HG03469 (cell line): ENCODE data around the gene SECISBP2.

Experiments used
- ATAC-seq: cut with Tn5 transposase; IDR thresholded peaks from one replicate; pipeline ENCODE4 v1.9.1; 2021; ENCODE audit warnings: mild to moderate bottlenecking, moderate library complexity, moderate number of reproducible peaks; ENCODE audit not compliant: unreplicated experiment

The SECISBP2 gene

DNA sequence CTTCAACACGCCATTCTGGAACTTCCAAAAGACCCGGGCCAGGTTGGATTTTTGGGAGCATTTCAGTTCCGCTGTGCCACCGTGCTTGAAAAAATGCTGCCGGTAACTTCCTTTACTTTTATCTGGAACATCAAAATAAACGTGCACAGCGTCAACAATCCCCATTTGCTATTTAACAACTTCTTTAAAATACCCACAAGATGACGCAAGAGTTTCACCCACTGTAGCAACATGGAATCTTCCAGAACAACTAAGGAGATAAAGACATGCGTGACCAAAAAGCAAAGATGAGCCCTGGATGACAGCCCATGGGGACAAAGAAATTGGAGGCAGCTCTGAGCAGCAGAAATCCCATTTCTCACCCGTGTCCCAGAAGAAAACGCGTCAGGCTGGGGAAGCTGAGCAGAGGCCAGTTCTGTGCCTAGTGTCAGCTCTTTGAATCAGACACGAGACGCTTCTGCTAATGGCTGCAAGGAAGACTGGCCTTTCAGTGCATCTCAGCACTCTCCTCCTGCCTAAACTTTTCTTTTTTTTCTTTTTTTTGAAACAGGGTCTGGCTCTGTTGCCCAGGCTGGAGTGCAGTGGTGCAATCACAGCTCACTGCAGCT lies 61.3 kb downstream of the SECISBP2 start:
- ATAC-seq: no peak

DNA sequence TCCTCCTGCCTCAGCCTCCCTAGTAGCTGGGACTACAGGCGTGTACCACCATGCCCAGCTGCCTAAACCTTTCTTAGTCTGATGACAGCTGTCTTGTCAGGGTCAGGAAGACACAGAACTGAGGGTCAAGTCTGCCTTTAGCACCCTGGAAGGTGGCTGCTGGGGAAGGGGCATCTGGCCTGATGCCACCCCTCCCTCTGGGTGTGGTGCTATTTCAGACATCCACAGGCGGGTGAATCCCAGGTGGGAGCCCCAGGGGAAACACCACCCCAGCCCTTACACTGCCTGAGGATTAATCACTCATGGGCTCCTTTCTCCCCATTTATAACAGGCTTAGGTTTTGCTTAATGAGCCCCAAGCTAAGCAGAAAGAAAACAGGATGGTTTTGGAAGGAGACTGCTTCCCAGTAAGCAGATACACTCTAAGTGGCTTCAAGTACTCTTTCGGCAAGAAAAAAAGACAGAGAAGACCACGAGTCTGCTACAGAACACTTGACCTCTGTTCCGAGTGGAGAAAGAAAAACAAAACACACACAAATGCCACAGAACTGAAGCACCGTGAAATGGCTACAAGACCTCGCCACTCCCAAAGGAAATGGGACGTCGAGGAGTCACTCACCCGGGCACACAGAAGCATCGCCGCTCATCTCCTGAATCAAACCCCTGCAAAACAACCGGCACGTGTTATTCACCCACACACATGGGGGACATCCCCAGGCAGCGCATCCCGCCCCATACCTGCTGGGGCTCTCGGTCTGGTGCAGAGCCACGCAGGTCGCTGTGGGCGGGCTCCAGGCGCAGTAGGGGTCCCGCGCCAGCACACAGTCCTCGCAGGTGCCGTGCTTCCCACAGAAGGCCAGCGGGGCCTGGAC lies 62.4 kb downstream of the SECISBP2 start:
- no peak for ATAC-seq

DNA sequence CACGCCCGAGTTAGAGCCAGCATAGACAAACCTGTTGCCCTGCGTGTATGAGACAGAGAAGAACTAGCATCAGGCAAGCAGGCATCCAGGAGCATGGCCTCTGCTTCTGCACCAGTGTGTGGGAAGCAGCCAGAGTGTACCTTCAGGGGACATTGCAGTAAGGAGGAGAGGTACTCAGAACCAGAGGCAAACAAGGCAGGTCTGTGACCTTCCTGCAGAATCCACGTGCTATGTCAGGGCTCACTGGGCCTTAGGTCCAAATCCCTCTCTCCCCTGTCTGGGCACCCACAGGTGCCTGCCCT lies 63.0 kb downstream of the SECISBP2 start:
- no peak for ATAC-seq

DNA sequence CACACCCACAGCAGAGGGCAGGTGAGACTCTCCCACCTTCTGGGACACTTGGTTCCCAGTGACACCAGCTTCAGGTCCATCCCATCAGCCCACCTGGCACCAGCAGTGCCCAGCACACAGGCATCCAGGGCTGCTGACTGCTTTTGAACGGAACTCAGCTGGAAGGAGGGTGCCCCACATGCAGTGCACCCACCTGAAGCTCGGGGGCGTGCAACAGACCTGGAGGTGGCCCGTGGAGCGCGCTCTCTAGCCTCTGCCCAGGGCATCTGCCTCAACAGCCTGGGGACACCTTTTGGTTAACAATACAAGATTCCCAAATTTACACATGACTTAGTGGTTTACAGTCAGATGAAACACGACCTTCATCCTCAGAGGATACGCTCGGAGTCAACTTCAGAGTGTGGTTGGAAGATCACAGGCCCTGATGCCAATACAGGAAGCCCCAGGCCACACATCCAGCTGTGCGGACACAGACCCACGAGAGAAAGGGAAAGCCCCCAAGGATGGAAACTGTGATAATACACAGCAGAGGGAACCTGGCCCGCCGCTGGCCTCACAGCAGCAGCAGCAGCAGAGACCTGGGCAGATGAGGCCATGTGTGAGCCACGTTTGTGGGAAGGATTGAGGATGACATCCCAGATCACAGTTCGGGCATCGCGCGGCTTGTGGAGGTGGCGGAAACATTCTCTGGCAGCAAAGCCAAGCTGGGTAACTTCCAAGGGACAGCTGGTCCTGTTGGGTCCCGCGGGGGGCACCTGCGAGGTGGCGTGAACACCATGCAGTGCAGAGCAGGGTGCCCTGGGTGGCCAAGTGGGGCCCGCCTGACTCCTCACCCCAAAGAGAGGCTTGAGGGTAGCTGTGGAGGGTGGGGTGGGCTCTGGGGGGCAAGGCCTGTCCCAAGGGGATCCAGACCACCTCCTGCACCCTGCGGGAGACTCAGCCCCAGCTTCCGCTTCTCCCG lies 64.0 kb downstream of the SECISBP2 start:
- ATAC-seq: no peak

DNA sequence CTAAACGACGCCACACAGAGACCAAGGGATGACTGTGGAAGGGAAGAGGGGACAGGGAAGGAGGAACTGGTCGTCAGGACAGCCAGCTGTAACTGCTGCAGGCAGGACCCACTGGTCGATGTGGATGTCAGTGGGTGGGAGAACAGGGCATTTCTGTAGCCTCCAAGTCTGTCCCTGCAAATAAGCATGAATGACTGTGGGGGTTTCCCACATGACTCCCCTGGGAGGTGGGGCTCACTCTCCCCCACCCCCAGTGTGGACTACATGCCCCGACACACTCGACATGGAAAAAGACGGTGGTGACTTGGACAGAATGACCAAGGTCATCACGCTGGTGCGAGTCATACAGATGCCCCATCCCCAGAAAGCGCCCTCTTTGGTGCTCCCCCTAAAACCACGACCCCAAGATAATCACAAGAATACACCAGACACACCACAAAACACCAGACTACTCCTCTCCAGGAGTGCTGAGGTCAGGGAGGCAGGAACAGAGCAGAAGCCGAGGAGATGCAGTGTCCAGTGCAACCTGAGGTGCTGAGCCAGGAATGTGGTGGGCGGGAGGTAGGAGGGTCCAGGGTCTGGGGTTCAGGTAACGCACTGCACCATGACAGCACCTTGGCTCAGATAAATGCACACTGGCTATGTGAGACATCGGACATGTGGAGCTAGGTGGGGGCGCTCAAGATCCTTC lies 64.9 kb downstream of the SECISBP2 start:
- ATAC-seq: no peak

DNA sequence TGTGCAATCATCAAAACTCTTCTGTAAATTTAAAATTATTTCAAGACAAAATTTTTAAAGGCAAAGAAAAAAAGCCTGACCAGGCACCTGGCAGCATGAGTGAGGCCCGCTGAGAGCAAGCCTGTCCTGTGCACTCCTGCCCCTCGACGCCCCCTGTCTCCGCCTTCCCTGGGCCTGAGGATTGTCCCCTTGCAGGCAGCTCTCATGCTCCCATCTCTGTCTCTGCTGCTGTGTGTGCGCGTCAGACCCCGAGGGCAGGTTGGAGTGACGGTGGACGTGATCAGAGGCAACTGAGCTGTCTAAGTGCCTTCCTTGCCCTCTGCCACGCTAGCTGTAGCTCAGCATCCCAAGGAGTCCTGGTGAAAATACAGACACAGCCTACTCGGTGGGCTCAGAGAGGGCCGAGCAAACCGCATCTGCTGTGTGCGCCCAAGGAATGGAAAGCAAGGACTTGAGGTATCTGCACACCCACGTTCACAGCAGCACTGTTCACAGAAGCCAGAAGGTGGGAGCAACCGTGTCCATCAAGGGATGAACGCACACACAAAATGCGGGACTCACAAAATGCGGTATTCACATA lies 65.5 kb downstream of the SECISBP2 start:
- ATAC-seq: no peak

DNA sequence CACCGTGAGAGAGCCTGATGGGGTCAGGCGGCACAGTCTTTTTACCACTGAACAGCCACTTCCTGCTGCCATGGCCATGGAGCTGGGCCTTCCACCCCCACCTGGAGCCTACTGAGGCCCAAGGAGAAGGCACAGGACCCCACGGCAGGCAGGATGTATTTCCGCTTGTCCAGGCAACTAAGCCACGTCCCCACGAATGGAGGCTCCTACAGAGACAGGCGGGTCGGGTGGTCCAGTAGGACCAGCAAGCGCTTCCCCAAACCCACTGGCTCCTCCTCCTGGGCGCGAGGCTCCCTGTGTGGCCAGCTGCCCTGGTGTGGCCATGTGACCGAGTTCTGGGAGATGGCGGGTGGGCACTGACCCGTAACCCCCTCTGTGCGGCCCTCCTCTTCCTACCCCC lies 66.5 kb downstream of the SECISBP2 start:
- no peak for ATAC-seq

DNA sequence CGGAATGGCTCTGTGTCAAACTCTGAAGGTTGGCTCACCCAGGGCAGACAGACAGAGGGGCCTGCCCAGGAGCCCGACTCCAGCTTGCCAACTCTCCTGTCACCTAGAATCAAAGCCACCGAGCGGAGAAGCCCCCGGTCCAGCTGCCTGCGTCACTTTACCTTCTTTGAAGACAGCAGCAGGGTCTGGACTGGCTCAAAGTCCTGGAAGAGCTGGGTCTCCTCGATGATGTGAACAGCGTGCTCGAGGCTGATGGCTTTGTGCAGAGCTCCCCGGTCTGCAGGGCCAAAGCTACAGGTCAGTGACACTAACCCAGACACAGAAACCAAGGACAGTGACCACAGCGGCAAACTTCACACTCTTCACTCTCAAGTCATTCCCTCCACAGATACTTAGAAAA lies 67.9 kb downstream of the SECISBP2 start:
- no peak for ATAC-seq

DNA sequence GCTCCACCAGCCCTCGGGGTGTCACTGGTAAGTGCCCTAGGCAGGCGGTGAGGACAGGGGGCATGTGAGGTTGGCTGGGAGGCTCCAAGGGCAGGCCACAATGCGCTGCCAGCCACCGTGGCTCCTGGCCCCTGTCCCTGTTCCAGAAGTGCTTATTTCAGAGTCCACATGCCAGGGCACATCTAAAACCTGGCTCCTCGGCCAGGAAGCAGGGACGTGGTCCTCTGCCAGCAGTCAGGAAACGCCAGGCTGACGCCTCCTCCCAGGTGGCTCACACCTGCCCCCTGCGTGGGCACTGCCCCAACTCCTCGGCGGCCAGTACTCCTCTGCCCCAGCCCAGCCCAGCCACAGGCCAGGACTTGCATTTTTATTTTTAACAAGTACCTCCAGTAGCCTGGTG lies 68.5 kb downstream of the SECISBP2 start:
- no peak for ATAC-seq

DNA sequence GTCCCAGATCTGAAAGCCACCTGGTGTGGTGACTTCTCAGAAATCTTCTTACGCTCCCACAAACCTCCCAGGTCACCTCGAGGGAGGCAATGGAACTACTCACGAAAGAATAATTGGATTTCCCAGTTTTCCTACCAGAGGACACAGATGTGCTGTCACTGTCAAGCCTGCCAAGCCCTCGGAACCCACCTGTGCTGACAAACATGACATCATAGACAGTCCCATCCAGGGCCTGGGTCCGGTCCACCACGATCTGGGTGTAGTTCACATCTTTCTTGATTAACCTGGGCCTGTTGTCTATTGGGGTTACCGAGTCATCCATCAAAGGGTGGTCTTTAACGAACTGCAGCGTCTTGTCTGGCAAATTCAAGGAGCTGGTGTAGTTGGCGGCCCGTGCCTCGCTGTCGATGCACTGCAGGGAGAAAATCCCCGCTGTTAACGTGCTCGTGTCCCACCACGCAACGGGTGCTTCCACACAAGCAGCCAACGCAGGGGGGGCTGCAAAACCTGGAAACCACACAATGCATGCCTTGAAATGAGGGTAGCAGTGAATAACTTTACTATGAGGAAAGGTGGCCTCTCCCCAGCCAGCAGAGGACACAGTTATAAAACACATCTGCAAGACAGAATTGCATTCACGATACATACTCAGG lies 69.0 kb downstream of the SECISBP2 start:
- ATAC-seq: no peak

DNA sequence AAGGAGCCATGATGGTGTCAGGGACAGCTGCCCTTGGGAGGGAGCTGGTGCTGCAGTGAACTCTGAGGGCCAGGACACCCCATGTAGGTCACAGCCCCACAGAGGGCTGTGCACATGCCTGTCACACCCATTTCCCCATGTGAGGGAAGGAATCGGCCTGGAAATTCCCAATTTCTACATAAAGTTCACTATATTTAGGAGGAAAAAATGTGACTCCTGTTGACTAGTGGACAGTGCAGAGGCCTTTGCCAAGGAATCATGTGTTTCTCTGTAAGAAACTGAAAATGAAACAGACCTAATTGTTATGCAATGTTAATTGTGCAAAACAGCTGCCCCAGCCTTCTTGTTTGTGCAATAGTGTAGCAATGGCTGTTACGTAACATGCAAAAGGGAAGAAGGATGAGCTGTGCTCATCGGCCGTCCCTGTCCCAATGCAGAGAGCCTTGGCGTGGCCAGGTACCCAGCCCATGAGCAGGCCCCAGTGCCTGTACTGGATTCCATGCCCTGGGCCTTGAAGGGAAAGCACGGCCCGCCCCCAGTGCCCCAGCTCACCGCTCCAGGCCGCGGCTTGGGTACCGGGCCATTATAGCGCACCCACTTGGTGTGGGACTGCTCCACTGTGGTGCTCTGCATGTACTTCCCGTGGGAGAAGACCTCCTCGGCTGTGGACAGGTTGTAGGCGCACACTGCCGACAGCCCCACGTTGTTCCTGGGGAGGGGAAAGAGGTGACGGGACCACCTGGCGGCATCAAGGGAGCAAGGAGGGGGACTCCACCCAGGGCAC lies 70.0 kb downstream of the SECISBP2 start:
- no peak for ATAC-seq

DNA sequence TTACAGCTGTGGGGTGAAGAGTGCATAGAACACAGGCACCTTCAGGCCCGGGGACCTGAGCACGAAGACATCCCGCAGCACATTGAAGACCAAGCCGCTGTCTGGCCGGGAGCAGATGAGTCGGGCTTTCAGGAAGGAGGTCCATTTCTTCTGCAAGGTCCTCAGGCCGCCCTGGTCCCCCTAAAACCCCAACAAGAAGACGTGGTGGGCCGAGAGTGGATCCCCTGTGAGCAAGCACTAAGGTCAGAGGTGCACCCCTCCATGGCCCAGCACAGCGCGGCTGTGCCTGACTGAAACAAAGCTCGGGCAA lies 70.5 kb downstream of the SECISBP2 start:
- ATAC-seq: no peak

DNA sequence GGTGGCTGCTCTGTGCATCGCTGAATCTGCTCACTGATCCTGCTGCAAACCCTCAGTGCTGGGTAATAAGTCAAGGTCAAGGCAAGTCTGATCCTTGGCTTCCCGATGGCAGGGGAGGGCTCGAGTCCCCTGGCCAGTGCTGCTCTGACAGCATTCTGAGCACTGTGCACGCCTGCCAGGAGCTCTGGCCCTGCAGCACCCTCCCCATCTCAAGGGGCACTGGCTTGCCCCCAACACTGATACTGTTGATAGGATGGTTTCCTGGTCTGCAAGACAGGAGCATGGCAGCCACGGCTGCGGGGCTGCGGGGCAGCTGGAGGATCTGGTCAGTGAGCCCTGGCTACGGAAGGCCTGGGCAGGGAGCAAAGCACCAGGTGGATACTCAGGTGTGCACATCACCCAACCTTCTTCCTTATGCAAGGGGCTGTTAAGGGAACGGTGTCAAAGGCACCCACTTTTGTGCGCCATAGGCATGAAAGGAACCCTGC lies 71.8 kb downstream of the SECISBP2 start:
- no peak for ATAC-seq

DNA sequence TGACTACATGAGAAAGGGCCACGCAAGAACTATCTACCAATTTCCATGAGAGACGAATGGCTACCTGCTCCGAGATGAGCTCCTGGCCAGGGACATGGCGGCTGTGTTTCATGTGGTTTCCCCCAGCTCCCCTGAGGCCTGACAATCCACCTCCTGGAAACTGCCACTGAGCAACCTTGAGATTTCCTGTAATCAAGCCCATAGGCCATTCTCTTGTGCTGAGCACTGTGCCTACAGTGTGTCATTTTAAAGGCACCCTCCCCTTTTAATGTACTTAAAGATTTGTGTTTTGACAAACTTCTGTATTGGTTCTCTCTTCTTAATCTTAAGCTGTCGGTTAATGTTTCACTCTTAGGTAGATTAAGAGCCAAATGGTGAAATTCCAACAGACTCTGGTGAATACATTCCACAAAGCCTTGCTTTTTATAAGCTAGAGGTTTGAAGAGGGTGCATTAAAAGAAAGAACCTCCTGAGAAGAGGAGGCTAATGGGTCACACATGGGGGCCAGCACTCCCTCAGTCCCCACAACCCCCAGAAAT lies 72.3 kb downstream of the SECISBP2 start:
- no peak for ATAC-seq

DNA sequence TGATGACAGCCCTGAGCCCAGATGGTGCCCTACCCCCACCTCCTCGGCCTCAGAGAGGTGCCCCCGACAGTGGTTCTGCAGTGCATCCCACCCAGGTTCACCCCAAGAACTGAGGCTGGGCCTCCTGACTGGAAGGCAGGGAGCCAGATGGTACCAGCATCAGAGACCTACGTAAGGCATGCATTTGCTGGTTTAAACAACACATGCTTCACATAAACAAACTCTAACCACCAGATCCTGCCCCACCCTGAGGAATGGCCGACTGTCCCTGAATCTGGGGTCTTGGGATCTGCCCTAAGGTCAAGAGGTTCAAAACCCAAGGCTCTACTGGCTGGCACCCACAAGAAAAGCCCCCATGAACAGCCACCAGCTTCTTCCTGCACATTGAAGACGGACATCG lies 73.3 kb downstream of the SECISBP2 start:
- ATAC-seq: no peak

DNA sequence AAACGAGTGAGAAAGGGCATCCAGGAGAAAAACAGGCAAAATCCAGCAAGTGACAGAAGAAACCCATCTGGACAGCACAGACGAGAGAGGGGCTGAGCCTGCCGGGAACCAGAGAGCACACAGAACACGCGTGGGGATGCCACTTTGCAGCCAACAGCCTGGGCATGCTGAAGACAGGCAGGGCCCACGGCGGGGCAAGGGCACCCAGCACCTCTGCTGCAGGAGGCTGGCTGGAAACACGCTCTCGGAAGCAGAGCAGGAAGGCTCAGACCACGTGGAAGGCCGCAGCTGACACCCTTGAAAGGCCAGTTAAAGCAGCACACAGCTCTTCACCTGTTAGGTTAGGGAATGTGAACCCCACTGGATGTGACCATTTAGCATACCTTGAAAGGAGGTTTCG lies 76.1 kb downstream of the SECISBP2 start:
- no peak for ATAC-seq

DNA sequence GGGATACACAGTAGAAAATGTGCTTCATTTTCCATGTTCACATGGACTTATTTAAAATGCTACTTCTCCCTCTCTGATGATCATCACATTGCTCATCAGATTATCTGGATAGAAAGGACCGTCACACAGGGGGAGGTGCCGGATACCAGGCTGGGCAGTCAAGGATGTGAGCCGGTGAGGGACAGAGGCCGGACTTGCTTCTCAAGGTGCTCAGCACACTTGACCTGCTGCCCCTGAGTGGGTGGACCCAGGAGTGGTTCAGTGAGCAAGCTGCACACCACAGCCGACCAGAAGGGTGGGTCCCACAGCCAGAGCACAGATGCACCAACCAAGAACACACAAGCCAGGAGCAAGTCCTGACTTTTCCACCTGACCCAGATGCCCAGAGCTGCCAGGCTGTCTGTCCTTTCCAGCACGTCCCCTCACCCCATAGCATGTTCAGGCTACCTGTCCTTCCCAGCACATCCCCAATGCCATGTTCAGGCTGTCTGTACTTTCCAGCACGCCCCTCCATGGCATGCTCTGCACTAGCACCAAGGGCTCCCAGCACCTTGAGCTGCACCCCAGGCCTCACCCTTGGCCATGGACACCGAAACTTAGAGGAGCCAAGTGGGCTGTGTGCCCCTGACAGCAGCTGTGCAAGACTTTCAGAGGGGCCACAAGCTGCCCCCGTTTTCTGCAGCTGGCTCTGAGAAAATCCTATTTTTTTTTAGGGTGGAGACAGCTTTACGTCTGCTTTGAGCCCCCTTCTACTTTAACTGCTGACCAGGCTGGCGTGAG lies 77.8 kb downstream of the SECISBP2 start:
- ATAC-seq: no peak

DNA sequence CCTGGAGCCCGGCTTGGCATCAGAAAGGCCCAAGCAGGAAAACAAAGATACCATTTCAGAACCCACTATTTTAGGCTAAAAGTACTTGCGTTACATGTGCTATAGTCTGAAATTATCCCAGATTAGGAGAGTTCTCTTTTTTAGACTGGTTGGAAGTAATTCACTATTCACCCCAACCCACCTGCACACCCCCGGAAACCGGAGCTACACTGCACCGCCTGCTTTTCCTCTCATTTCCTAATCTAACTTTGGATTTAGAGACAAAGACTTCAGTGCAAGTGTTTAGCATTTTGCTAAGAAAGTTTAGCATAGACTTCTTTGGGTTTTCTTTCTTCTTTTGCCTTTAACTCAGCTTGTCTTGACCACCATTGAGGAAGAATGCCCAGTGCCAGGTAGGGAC lies 79.2 kb downstream of the SECISBP2 start:
- ATAC-seq: no peak
